Measurements from ENCODE around the gene CYSTM1.

Gene CYSTM1

GRCh38 chr5:140267201-140267540, 92.2 kb downstream of the CYSTM1 start:
- no peak overlapping the region for H3K4me3 ChIP-seq (ENCODE audit: low read depth, low read length)
- no peak overlapping the region for H3K9ac ChIP-seq (ENCODE audit: low read depth, low read length)

GRCh38 chr5:140267559-140268018, 92.6 kb downstream of the CYSTM1 start:
- Histone ChIP-seq H3K36me3 (ENCODE audit: control insufficient read depth, insufficient read depth, low read length) (no peaks in the 10 kb centered on the region), H3K9ac (ENCODE audit: low read depth, low read length) (no peak overlapping the region), H3K4me1 (ENCODE audit: control insufficient read depth, insufficient read depth, low read length) (no peaks in the 10 kb centered on the region), H3K9me3 (ENCODE audit: control insufficient read depth, insufficient read depth, low read length) (no peaks in the 10 kb centered on the region), H3K4me3 (ENCODE audit: low read depth, low read length) (no peak overlapping the region), H3K27me3 (ENCODE audit: control insufficient read depth, insufficient read depth, low read length) (no peaks in the 10 kb centered on the region)

More at GRCh38 chr5:140267201-140267540, 92.2 kb downstream of the CYSTM1 start:
- no peaks in the 10 kb centered on the region for H3K9me3 ChIP-seq (ENCODE audit: control insufficient read depth, insufficient read depth, low read length)
- no peaks in the 10 kb centered on the region for H3K27me3 ChIP-seq (ENCODE audit: control insufficient read depth, insufficient read depth, low read length)
- H3K36me3 ChIP-seq (ENCODE audit: control insufficient read depth, insufficient read depth, low read length) = no peaks in the 10 kb centered on the region
- no peaks in the 10 kb centered on the region for H3K4me1 ChIP-seq (ENCODE audit: control insufficient read depth, insufficient read depth, low read length)

- Histone ChIP-seq H3K4me1 (ENCODE audit: control insufficient read depth, insufficient read depth, low read length) (no peaks in the 10 kb centered on the region), H3K36me3 (ENCODE audit: control insufficient read depth, insufficient read depth, low read length) (no peaks in the 10 kb centered on the region), H3K9ac (ENCODE audit: low read depth, low read length) (no peak overlapping the region), H3K27me3 (ENCODE audit: control insufficient read depth, insufficient read depth, low read length) (no peaks in the 10 kb centered on the region), H3K4me3 (ENCODE audit: low read depth, low read length) (no peak overlapping the region), H3K9me3 (ENCODE audit: control insufficient read depth, insufficient read depth, low read length) (no peaks in the 10 kb centered on the region)
Measured at GRCh38 chr5:140270008-140270407, 95.0 kb downstream of the CYSTM1 start.

- H3K36me3 ChIP-seq (ENCODE audit: control insufficient read depth, insufficient read depth, low read length) = no peaks in the 10 kb centered on the region
- H3K9me3 ChIP-seq (ENCODE audit: control insufficient read depth, insufficient read depth, low read length) = no peaks in the 10 kb centered on the region
- no peak overlapping the region for H3K9ac ChIP-seq (ENCODE audit: low read depth, low read length)
- no peak overlapping the region for H3K4me3 ChIP-seq (ENCODE audit: low read depth, low read length)
- no peaks in the 10 kb centered on the region for H3K27me3 ChIP-seq (ENCODE audit: control insufficient read depth, insufficient read depth, low read length)
- H3K4me1 ChIP-seq (ENCODE audit: control insufficient read depth, insufficient read depth, low read length) = no peaks in the 10 kb centered on the region
Measured at GRCh38 chr5:140273401-140273877, 98.5 kb downstream of the CYSTM1 start.

GRCh38 chr5:140275837-140276236, 100.8 kb downstream of the CYSTM1 start:
- no peaks in the 10 kb centered on the region for H3K4me1 ChIP-seq (ENCODE audit: control insufficient read depth, insufficient read depth, low read length)
- no peak overlapping the region for H3K9ac ChIP-seq (ENCODE audit: low read depth, low read length)

GRCh38 chr5:140282266-140282665, 107.3 kb downstream of the CYSTM1 start:
- Histone ChIP-seq H3K4me1 (ENCODE audit: control insufficient read depth, insufficient read depth, low read length) (no peaks in the 10 kb centered on the region), H3K36me3 (ENCODE audit: control insufficient read depth, insufficient read depth, low read length) (no peaks in the 10 kb centered on the region), H3K4me3 (ENCODE audit: low read depth, low read length) (no peak overlapping the region), H3K9me3 (ENCODE audit: control insufficient read depth, insufficient read depth, low read length) (no peaks in the 10 kb centered on the region), H3K27me3 (ENCODE audit: control insufficient read depth, insufficient read depth, low read length) (no peaks in the 10 kb centered on the region), H3K9ac (ENCODE audit: low read depth, low read length) (no peak overlapping the region)

More at GRCh38 chr5:140275837-140276236, 100.8 kb downstream of the CYSTM1 start:
- Histone ChIP-seq H3K27me3 (ENCODE audit: control insufficient read depth, insufficient read depth, low read length) (no peaks in the 10 kb centered on the region), H3K4me3 (ENCODE audit: low read depth, low read length) (no peak overlapping the region), H3K9me3 (ENCODE audit: control insufficient read depth, insufficient read depth, low read length) (no peaks in the 10 kb centered on the region), H3K36me3 (ENCODE audit: control insufficient read depth, insufficient read depth, low read length) (no peaks in the 10 kb centered on the region)

GRCh38 chr5:140284013-140284412, 109.0 kb downstream of the CYSTM1 start:
- no peak overlapping the region for H3K9ac ChIP-seq (ENCODE audit: low read depth, low read length)
- no peak overlapping the region for H3K4me3 ChIP-seq (ENCODE audit: low read depth, low read length)
- H3K4me1 ChIP-seq (ENCODE audit: control insufficient read depth, insufficient read depth, low read length) = no peaks in the 10 kb centered on the region

GRCh38 chr5:140286424-140286823, 111.4 kb downstream of the CYSTM1 start:
- no peak overlapping the region for H3K4me3 ChIP-seq (ENCODE audit: low read depth, low read length)
- H3K9ac ChIP-seq (ENCODE audit: low read depth, low read length) = no peak overlapping the region
- no peaks in the 10 kb centered on the region for H3K4me1 ChIP-seq (ENCODE audit: control insufficient read depth, insufficient read depth, low read length)
- no peaks in the 10 kb centered on the region for H3K27me3 ChIP-seq (ENCODE audit: control insufficient read depth, insufficient read depth, low read length)
- H3K9me3 ChIP-seq (ENCODE audit: control insufficient read depth, insufficient read depth, low read length) = no peaks in the 10 kb centered on the region
- H3K36me3 ChIP-seq (ENCODE audit: control insufficient read depth, insufficient read depth, low read length) = no peaks in the 10 kb centered on the region

More at GRCh38 chr5:140284013-140284412, 109.0 kb downstream of the CYSTM1 start:
- H3K36me3 ChIP-seq (ENCODE audit: control insufficient read depth, insufficient read depth, low read length) = no peaks in the 10 kb centered on the region
- no peaks in the 10 kb centered on the region for H3K9me3 ChIP-seq (ENCODE audit: control insufficient read depth, insufficient read depth, low read length)
- no peaks in the 10 kb centered on the region for H3K27me3 ChIP-seq (ENCODE audit: control insufficient read depth, insufficient read depth, low read length)

GRCh38 chr5:140287801-140288521, 113.0 kb downstream of the CYSTM1 start:
- Histone ChIP-seq H3K4me3 (ENCODE audit: low read depth, low read length) (no peak overlapping the region), H3K9ac (ENCODE audit: low read depth, low read length) (no peak overlapping the region), H3K36me3 (ENCODE audit: control insufficient read depth, insufficient read depth, low read length) (no peaks in the 10 kb centered on the region), H3K9me3 (ENCODE audit: control insufficient read depth, insufficient read depth, low read length) (no peaks in the 10 kb centered on the region), H3K4me1 (ENCODE audit: control insufficient read depth, insufficient read depth, low read length) (no peaks in the 10 kb centered on the region), H3K27me3 (ENCODE audit: control insufficient read depth, insufficient read depth, low read length) (no peaks in the 10 kb centered on the region)

GRCh38 chr5:140292212-140293036, 117.4 kb downstream of the CYSTM1 start:
- H3K36me3 ChIP-seq (ENCODE audit: control insufficient read depth, insufficient read depth, low read length) = no peaks in the 10 kb centered on the region
- H3K4me3 ChIP-seq (ENCODE audit: low read depth, low read length) = no peak overlapping the region
- H3K27me3 ChIP-seq (ENCODE audit: control insufficient read depth, insufficient read depth, low read length) = no peaks in the 10 kb centered on the region
- no peaks in the 10 kb centered on the region for H3K9me3 ChIP-seq (ENCODE audit: control insufficient read depth, insufficient read depth, low read length)
- H3K9ac ChIP-seq (ENCODE audit: low read depth, low read length) = no peak overlapping the region
- peaks cover 5% of the 10 kb centered on the region for H3K4me1 ChIP-seq (ENCODE audit: control insufficient read depth, insufficient read depth, low read length)
